HG02870 (cell line): ENCODE results near the gene TBCB.
"Not testable (repeated sequence)": the region's sequence is repeated elsewhere in the genome, so short reads cannot be mapped to it uniquely, and the experiment has no call there.

Source experiments
- ATAC-seq: cut with Tn5 transposase; IDR thresholded peaks from one replicate; pipeline ENCODE4 v1.9.1; 2021; ENCODE audit warnings: mild to moderate bottlenecking, moderate library complexity; ENCODE audit not compliant: unreplicated experiment

Gene TBCB

GRCh38 chr19:36169084-36169760 lies 54.0 kb downstream of the TBCB start:
- no peak for ATAC-seq

DNA sequence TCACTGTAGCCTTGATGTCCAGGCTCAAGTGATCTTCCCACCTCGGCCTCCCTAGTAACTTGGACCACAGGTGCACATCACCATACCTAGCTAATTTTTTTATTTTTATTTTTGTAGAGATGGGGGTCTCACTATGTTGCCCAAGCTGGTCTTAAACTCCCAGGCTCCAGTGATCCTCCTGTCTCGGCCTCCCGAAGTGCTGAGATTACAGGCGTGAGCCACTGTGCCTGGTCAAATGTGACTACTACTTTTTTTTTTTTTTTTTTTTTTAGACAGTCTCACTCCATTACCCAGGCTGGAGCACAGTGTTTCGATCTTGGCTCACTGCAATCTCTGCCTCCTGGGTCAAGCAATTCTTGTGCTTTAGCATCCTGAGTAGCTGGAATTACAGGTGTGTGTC lies 57.6 kb downstream of the TBCB start:
- no peak for ATAC-seq

DNA sequence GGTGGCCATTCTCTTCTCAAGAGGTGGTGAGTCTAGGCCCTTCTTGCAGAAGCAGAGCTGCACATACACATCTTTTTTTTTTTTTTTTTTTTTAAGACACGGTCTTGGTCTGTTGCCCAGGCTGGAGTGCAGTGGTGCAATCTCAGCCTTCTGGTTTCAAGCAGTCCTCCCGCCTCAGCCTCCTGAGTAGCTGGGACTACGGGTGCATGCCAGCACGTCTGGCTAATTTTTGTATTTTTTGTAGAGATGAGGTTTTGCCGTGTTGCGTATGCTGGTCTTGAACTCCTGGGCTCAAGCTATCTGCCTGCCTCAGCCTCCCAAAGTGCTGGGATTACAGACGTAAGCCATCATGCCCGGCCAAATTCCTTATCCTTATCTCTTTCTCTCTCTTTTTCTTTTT lies 58.6 kb downstream of the TBCB start:
- not testable (repeated sequence) for ATAC-seq
